Activated CD4-positive, alpha-beta T cell treated with anti-CD3 and anti-CD28 coated beads, Interleukin-2, amount 10 ng/mL, durations not matched to agents 7 days and 5 days (primary cell): ENCODE data around the gene TBCE. TPM values are rescaled to one million over a fixed set of nuclear protein-coding genes. Genes with fewer than 3 reads are reported as not detected.

Source experiments
- CTCF ChIA-PET: fragments of 350-600 bp; sonication (Branson Sonifier 250); formaldehyde crosslinking; loops from one replicate; lab custom pipeline; 2021; ENCODE audit warnings: antibody characterized with exemption; lab: Charles Lee
- POLR2A ChIA-PET: fragments of 350-600 bp; sonication (Branson Sonifier 250); formaldehyde crosslinking; loops from one replicate; lab custom pipeline; 2021; ENCODE audit warnings: antibody characterized with exemption; lab: Charles Lee
- DNase-seq: peaks from one replicate; pipeline ENCODE4 v3.0.0-alpha.2; 2020
- H3K27ac Mint-ChIP-seq: one replicate; pipeline ENCODE4 v1.8.0; 2021; ENCODE audit warnings: mild to moderate bottlenecking, moderate library complexity, mixed read lengths
- H3K27me3 Mint-ChIP-seq: one replicate; pipeline ENCODE4 v1.8.0; 2021; ENCODE audit warnings: mixed read lengths
- H3K36me3 Mint-ChIP-seq: one replicate; pipeline ENCODE4 v1.8.0; 2021; ENCODE audit warnings: low read depth, mixed read lengths
- H3K4me1 Mint-ChIP-seq: one replicate; pipeline ENCODE4 v1.8.0; 2021; ENCODE audit warnings: mixed read lengths
- H3K4me3 Mint-ChIP-seq: one replicate; pipeline ENCODE4 v1.8.0; 2021; ENCODE audit warnings: mild to moderate bottlenecking, moderate library complexity, mixed read lengths
- H3K9me3 Mint-ChIP-seq: one replicate; pipeline ENCODE4 v1.8.0; 2021; ENCODE audit warnings: mixed read lengths
- total RNA-seq, 2 experiments: library from RNA; stranded (reverse); gene quantifications; one replicate each; pipeline ENCODE4 v1.2.3, GENCODE V29; 2021

The TBCE gene
- total RNA-seq, 2 experiments from 2014 or later, result 25.1 to 26.8 TPM

- H3K4me3 Mint-ChIP-seq, result no peak overlapping the region
- no peaks in the 10 kb centered on the region for H3K27me3 Mint-ChIP-seq
- POLR2A ChIA-PET, result no interaction called here
- no peak overlapping the region for H3K27ac Mint-ChIP-seq
- no peaks in the 10 kb centered on the region for H3K9me3 Mint-ChIP-seq
- H3K4me1 Mint-ChIP-seq, result no peaks in the 10 kb centered on the region
- CTCF ChIA-PET, result no interaction called here
- H3K36me3 Mint-ChIP-seq, result peaks cover 5% of the 10 kb centered on the region
- DNase-seq, result no peak
These were observed 34.0 kb downstream of the TBCE start for GRCh38 chr1:235401251-235401650.

DNA sequence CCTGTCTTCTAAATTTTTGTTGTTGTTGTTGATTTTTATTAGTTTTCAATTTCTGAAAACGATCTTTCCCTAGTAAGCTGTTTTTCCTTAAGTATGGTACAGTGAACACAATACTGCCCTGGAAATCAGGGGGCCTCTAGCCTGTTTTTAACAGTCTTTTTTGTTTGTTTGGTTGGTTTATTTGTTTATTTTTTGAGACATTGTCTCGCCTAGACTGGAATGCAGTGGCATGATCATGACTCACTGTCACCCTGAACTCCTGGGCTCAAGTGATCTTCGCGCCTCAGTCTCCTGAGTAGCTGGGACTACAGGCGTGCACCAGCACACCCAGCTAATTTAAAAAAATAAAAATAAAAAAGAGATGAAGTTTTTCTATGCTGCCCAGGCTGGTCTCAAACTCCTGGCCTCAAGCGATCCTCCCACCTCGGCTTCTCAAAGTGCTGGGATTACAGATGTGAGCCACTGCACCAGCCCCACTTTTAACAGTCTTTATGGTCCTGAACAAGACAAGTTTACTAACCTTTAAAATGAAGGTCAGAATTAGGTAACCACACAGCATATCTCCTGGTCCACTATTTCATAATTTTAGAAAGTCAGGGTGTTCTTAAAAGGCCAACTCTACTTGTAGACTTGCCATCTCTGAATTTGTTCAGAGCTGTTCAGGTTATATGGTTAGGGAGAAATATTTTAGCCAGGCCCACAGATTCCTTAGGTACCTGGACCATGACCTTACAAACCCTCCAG, 35.4 kb downstream of the TBCE start:
- ChIA-PET POLR2A (no interaction called here), CTCF (interaction anchor here (0.6 kb wide), 1 partner anchor 26 kb away, joined by 3 read pairs; no protein-coding TSS in a partner anchor)
- Mint-ChIP-seq H3K9me3 (no peaks in the 10 kb centered on the region), H3K27ac (no peak overlapping the region), H3K4me3 (no peak overlapping the region), H3K27me3 (no peaks in the 10 kb centered on the region), H3K36me3 (peaks cover 5% of the 10 kb centered on the region), H3K4me1 (no peaks in the 10 kb centered on the region)
- no peak for DNase-seq

GRCh38 chr1:235403593-235403992, 36.4 kb downstream of the TBCE start:
- H3K27me3 Mint-ChIP-seq, result no peaks in the 10 kb centered on the region
- no peak overlapping the region for H3K4me3 Mint-ChIP-seq
- no peaks in the 10 kb centered on the region for H3K9me3 Mint-ChIP-seq
- no peak overlapping the region for H3K27ac Mint-ChIP-seq
- H3K4me1 Mint-ChIP-seq, result no peaks in the 10 kb centered on the region
- POLR2A ChIA-PET, result no interaction called here
- CTCF ChIA-PET, result no interaction called here
- peaks cover 4% of the 10 kb centered on the region for H3K36me3 Mint-ChIP-seq
- no peak for DNase-seq

DNA sequence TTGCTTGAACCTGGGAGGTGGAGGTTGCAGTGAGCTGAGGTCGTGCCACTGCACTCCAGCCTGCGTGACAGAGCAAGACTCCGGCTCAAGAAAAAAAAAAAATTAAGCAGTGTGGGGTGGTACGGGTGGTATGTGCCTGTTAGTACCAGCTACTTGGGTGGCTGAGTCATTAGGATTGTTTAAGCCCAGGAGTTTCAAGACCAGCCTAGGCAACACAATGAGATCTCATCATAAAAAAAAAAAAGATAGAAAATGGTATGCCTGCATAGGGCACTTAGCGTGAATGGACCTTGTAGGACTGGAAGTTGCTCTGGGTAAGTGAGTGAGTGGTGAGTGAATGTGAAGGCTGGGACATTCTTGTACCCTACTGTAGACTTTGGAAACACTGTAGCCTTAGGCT, 37.0 kb downstream of the TBCE start:
- Mint-ChIP-seq H3K27ac (no peak overlapping the region), H3K4me1 (no peaks in the 10 kb centered on the region), H3K4me3 (no peak overlapping the region), H3K36me3 (peaks cover 4% of the 10 kb centered on the region), H3K9me3 (no peaks in the 10 kb centered on the region), H3K27me3 (no peaks in the 10 kb centered on the region)
- ChIA-PET POLR2A (no interaction called here), CTCF (interaction anchor here (0.6 kb wide), 1 partner anchor 268 kb away, joined by 3 read pairs; no protein-coding TSS in a partner anchor)
- no peak for DNase-seq

GRCh38 chr1:235407419-235407818, 40.2 kb downstream of the TBCE start:
- ChIA-PET POLR2A (no interaction called here), CTCF (no interaction called here)
- peaks cover 6% of the 10 kb centered on the region for H3K4me1 Mint-ChIP-seq

GRCh38 chr1:235408503-235408960, 41.3 kb downstream of the TBCE start:
- H3K4me1 Mint-ChIP-seq, result peaks cover 7% of the 10 kb centered on the region
- H3K27me3 Mint-ChIP-seq, result no peaks in the 10 kb centered on the region
- no peak for DNase-seq
- H3K4me3 Mint-ChIP-seq, result no peak overlapping the region
- POLR2A ChIA-PET, result interaction anchor here (0.9 kb wide), 1 partner anchor 15 kb away, joined by 3 read pairs; no protein-coding TSS in a partner anchor
- no peak overlapping the region for H3K27ac Mint-ChIP-seq
- no peaks in the 10 kb centered on the region for H3K9me3 Mint-ChIP-seq
- CTCF ChIA-PET, result interaction anchor here (0.5 to 1.4 kb wide), 4 partner anchors 23 to 217 kb away, joined by 3 to 6 read pairs (median 3); no protein-coding TSS in a partner anchor
- peaks cover under 1% of the 10 kb centered on the region for H3K36me3 Mint-ChIP-seq

More at GRCh38 chr1:235407419-235407818, 40.2 kb downstream of the TBCE start:
- no peak overlapping the region for H3K4me3 Mint-ChIP-seq
- peaks cover 2% of the 10 kb centered on the region for H3K36me3 Mint-ChIP-seq
- H3K27me3 Mint-ChIP-seq, result no peaks in the 10 kb centered on the region
- H3K27ac Mint-ChIP-seq, result no peak overlapping the region
- no peak for DNase-seq
- H3K9me3 Mint-ChIP-seq, result no peaks in the 10 kb centered on the region

- CTCF ChIA-PET, result interaction anchor here (0.6 to 1.4 kb wide), 4 partner anchors 24 to 311 kb away, joined by 3 to 6 read pairs (median 3); no protein-coding TSS in a partner anchor
- Mint-ChIP-seq H3K27me3 (no peaks in the 10 kb centered on the region), H3K4me3 (no peak overlapping the region), H3K9me3 (no peaks in the 10 kb centered on the region), H3K36me3 (peaks cover under 1% of the 10 kb centered on the region), H3K27ac (no peak overlapping the region), H3K4me1 (peaks cover 7% of the 10 kb centered on the region)
- POLR2A ChIA-PET, result interaction anchor here (0.9 kb wide), 1 partner anchor 14 kb away, joined by 3 read pairs; no protein-coding TSS in a partner anchor
- no peak for DNase-seq
These were observed 42.0 kb downstream of the TBCE start for GRCh38 chr1:235409042-235409820.

DNA sequence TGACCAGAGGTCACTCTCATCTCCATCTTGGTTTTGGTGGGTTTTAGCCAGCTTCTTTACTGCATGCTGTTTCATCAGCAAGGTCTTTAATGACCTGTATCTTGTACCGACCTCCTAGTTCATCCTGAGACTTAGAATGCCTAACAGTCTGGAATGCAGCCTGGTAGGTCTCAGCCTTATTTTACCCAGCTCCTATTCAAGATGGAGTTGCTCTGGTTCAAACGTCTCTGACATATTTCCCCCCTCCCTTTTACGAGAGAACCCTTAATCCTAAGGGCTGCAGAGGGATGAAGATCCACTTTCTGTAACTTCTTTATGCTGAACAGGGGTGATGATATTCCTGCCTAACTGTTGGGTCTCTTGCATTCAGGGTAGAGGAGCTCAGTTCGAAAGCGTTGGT, 43.2 kb downstream of the TBCE start:
- ChIA-PET CTCF (interaction anchor here (1.0 kb wide), 1 partner anchor 372 kb away, joined by 7 read pairs; no protein-coding TSS in a partner anchor), POLR2A (no interaction called here)
- DNase-seq, result no peak
- Mint-ChIP-seq H3K4me1 (peaks cover 9% of the 10 kb centered on the region), H3K27me3 (no peaks in the 10 kb centered on the region), H3K9me3 (no peaks in the 10 kb centered on the region), H3K4me3 (no peak overlapping the region), H3K27ac (no peak overlapping the region), H3K36me3 (peaks cover 4% of the 10 kb centered on the region)

- H3K36me3 Mint-ChIP-seq, result peaks cover 4% of the 10 kb centered on the region
- no peaks in the 10 kb centered on the region for H3K9me3 Mint-ChIP-seq
- H3K4me3 Mint-ChIP-seq, result no peak overlapping the region
- POLR2A ChIA-PET, result no interaction called here
- peaks cover 9% of the 10 kb centered on the region for H3K4me1 Mint-ChIP-seq
- CTCF ChIA-PET, result no interaction called here
- DNase-seq, result no peak
- H3K27ac Mint-ChIP-seq, result peak overlapping the region; percentile 57
- H3K27me3 Mint-ChIP-seq, result no peaks in the 10 kb centered on the region
These were observed 44.6 kb downstream of the TBCE start for GRCh38 chr1:235411489-235412486.

- ChIA-PET POLR2A (no interaction called here), CTCF (interaction anchor here (0.5 to 2.1 kb wide), 19 partner anchors 9 to 1091 kb away, joined by 3 to 7 read pairs (median 4); no protein-coding TSS in a partner anchor)
- Mint-ChIP-seq H3K27me3 (no peaks in the 10 kb centered on the region), H3K27ac (no peak overlapping the region), H3K4me3 (no peak overlapping the region), H3K4me1 (peaks cover 9% of the 10 kb centered on the region), H3K9me3 (no peaks in the 10 kb centered on the region), H3K36me3 (peaks cover 4% of the 10 kb centered on the region)
- DNase-seq, result peak; percentile 70
These were observed 48.0 kb downstream of the TBCE start for GRCh38 chr1:235415008-235415904.

DNA sequence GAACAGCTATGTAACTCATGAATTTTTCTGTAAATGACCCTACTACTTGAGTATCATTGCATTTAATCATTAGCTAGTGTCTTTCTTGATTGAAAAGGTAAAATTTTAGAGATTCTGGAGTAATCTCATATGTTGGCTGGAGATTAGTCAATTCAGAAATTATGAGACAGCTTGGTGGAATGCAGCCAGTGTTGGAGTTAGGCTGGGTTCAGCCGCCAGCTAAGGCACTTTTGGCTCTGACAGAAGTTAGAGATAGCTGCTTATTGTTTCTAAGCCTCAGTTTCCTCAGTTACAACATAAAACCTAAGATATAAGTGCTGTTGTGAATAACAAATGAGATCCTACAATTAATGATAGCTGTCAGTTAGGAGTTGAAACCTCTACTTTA, 49.4 kb downstream of the TBCE start:
- H3K36me3 Mint-ChIP-seq, result peaks cover 4% of the 10 kb centered on the region
- H3K9me3 Mint-ChIP-seq, result no peaks in the 10 kb centered on the region
- DNase-seq, result no peak
- no peak overlapping the region for H3K27ac Mint-ChIP-seq
- H3K27me3 Mint-ChIP-seq, result no peaks in the 10 kb centered on the region
- H3K4me3 Mint-ChIP-seq, result no peak overlapping the region
- peaks cover 7% of the 10 kb centered on the region for H3K4me1 Mint-ChIP-seq
- POLR2A ChIA-PET, result no interaction called here
- CTCF ChIA-PET, result interaction anchor here (0.6 to 2.1 kb wide), 15 partner anchors 11 to 326 kb away, joined by 3 to 7 read pairs (median 4); no protein-coding TSS in a partner anchor
